Panc1 (cell line): ENCODE results near the gene RBM44. TPM values are rescaled to one million over a fixed set of nuclear protein-coding genes. Genes with fewer than 3 reads are reported as not detected.

Experiments used
- ATAC-seq: fragments of 200-7000 bp; cut with Tn5 transposase; 2 replicates; pipeline ENCODE4 v1.9.1; 2020; ENCODE audit warnings: mild to moderate bottlenecking, moderate library complexity
- BruUV-seq: library from RNA; stranded (reverse); fragments of 400-500 nt; replicated peaks from 2 replicates; lab custom pipeline; 2021; lab: Mats Ljungman, UMichigan
- CTCF ChIA-PET: fragments of 300-600 bp; sonication (Branson Sonifier 250); formaldehyde crosslinking; loops from one replicate; lab custom pipeline; 2022; ENCODE audit warnings: antibody characterized with exemption; lab: Charles Lee
- POLR2A ChIA-PET: fragments of 300-600 bp; sonication (Branson Sonifier 250); formaldehyde crosslinking; loops from one replicate; lab custom pipeline; 2022; ENCODE audit warnings: antibody characterized with exemption; lab: Charles Lee
- DNase-seq: peaks from one replicate; pipeline ENCODE4 v3.0.0-alpha.2; 2010; ENCODE audit warnings: low read depth, low spot score
- H3K27ac ChIP-seq: 2 replicates; pipeline ENCODE4 v1.5.1; 2011; ENCODE audit warnings: mild to moderate bottlenecking, low read length, inconsistent platforms
- H3K27me3 ChIP-seq: fragments of 200-500 bp; sonication (Bioruptor generic); 2 replicates; pipeline ENCODE4 v1.6.0; 2014; ENCODE audit warnings: low read length, inconsistent platforms; ENCODE audit not compliant: control insufficient read depth, insufficient read depth
- H3K36me3 ChIP-seq: fragments of 200-500 bp; sonication (Bioruptor generic); 2 replicates; pipeline ENCODE4 v1.5.1; 2014; ENCODE audit warnings: inconsistent platforms, mild to moderate bottlenecking, low read length, moderate library complexity; ENCODE audit not compliant: control insufficient read depth, insufficient read depth
- H3K4me1 ChIP-seq: 2 replicates; pipeline ENCODE4 v1.5.1; 2011; ENCODE audit warnings: inconsistent platforms, mild to moderate bottlenecking, low read length, moderate library complexity; ENCODE audit not compliant: control insufficient read depth, insufficient read depth
- H3K4me3 ChIP-seq, 2 experiments: 2 replicates each; pipeline ENCODE4 v1.5.1; 2011 to 2012; ENCODE audit warnings: low read depth in 2 of 2, low read length in 2 of 2, mild to moderate bottlenecking in 2 of 2, inconsistent platforms in 1 of 2, moderate library complexity in 1 of 2
- H3K9me3 ChIP-seq: fragments of 200-500 bp; sonication (Bioruptor generic); 2 replicates; pipeline ENCODE4 v1.5.1; 2014; ENCODE audit warnings: low read depth, mild to moderate bottlenecking, inconsistent platforms, low read length, moderate library complexity; ENCODE audit not compliant: control insufficient read depth, insufficient read depth
- CTCF ChIP-seq: fragments of 450-650 bp; IDR thresholded peaks from 2 replicates; pipeline ENCODE4 v1.5.1; 2017; ENCODE audit warnings: mild to moderate bottlenecking
- POLR2AphosphoS5 ChIP-seq: IDR thresholded peaks from 2 replicates; pipeline ENCODE4 v1.6.1; 2012; ENCODE audit warnings: mild to moderate bottlenecking, low read depth, low read length, moderate library complexity
- REST ChIP-seq, 2 experiments: IDR thresholded peaks; 2 replicates each; pipeline ENCODE4 v1.6.1; 2011 to 2012; ENCODE audit warnings: low read depth in 2 of 2, control low read depth in 1 of 2, low read length in 1 of 2, mild to moderate bottlenecking in 1 of 2, moderate library complexity in 1 of 2; ENCODE audit not compliant: insufficient read depth in 1 of 2
- SIN3A ChIP-seq: IDR thresholded peaks from 2 replicates; pipeline ENCODE4 v1.6.1; 2012; ENCODE audit warnings: low read depth, mild to moderate bottlenecking, low read length, moderate library complexity, borderline replicate concordance; ENCODE audit not compliant: insufficient read depth
- TCF7L2 ChIP-seq: IDR thresholded peaks from 2 replicates; pipeline ENCODE4 v1.6.1; 2011; ENCODE audit warnings: mild to moderate bottlenecking, low read depth, low read length, inconsistent platforms
- in situ Hi-C: cut with HindIII; loops from 2 replicates; pipeline ENCODE4 v1.10.0; 2016; ENCODE audit warnings: low sequenced_read_pairs, low pct_unique_long_range_greater_than_20kb
- intact Hi-C: fragments of 100-400 bp; cut with micrococcal nuclease; formaldehyde crosslinking; loops from one replicate; pipeline ENCODE4 v1.10.0; 2022; ENCODE audit not compliant: unreplicated experiment
- total RNA-seq: library from RNA; stranded (reverse); gene quantifications from one replicate; pipeline ENCODE4 v1.2.1, GENCODE V29; 2021; ENCODE audit not compliant: unreplicated experiment

Gene RBM44
- total RNA-seq, 1 experiment from 2014 or later, result 0.90 TPM

DNA sequence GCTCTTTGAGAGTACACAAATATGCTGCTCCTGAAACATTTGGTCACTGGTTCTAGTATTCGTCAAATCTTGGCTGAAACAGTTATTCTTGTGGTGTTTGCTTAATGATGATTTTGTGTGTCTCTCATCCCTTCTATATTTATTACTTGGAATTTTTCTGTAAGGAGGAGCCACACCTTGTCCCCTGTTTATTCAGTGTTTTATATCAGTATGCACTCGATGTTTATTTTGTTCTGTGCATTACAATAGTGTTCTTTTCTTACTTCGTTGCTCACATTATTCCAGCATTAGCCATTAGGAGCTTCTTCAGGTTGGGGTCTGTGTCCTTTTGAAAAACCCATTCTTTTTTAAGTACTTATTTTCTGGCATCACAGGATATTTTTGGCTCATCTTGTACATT is 55.7 kb downstream of the RBM44 start:
- Histone ChIP-seq H3K4me1 (no peaks in the 10 kb centered on the region), H3K9me3 (no peaks in the 10 kb centered on the region), H3K27ac (no peak overlapping the region), H3K36me3 (no peaks in the 10 kb centered on the region), H3K27me3 (no peaks in the 10 kb centered on the region), H3K4me3 (no peak overlapping the region)
- ATAC-seq (no peak), DNase-seq (no peak)
- BruUV-seq, result no TSS peak
- TF ChIP-seq REST (IDR thresholded peaks at IDR 0.05; ENCODE audit: insufficient read depth in 1 of 2, low read depth in 2 of 2, low read length in 1 of 2), result no peak
- no peak for TF ChIP-seq SIN3A
- TF ChIP-seq TCF7L2, result no peak
- no peak for TF ChIP-seq POLR2AphosphoS5
- POLR2A ChIA-PET, result no interaction called here
- CTCF ChIA-PET, result no interaction called here
- in situ Hi-C loops, result no loop called here
- intact Hi-C loops, result no loop called here

DNA sequence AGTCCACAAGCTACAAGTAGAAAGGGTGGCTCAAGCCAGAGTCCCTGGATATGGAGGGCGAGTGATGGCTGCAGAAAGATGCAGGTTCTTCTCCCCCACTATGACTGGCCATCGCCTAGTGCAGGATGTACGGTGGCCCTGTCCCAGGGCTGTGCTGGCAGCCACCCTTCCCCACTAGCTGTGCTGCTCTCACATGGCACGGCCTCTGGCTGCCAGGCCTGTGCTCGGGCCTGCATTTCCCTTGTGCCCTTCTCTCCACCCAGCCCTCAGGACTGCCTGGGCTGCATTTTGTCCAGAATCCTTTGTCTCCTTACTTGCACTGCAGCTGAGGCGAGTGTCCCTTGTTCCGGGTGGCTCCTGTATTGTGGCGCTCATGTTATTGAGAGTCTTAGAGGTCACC is 59.2 kb downstream of the RBM44 start:
- H3K36me3 ChIP-seq, result no peaks in the 10 kb centered on the region
- DNase-seq, result no peak
- no TSS peak for BruUV-seq
- peaks cover 27% of the 10 kb centered on the region for H3K4me1 ChIP-seq
- H3K27me3 ChIP-seq, result no peaks in the 10 kb centered on the region; the same call in 1 of the 2 replicates
- ChIA-PET POLR2A (no interaction called here), CTCF (interaction anchor here (1.1 kb wide), 1 partner anchor 248 kb away, joined by 3 read pairs; no protein-coding TSS in a partner anchor)
- H3K27ac ChIP-seq, result no peak overlapping the region
- H3K9me3 ChIP-seq, result no peaks in the 10 kb centered on the region
- in situ Hi-C loops (no loop called here), intact Hi-C loops (no loop called here)
- TF ChIP-seq CTCF (no peak), SIN3A (no peak), TCF7L2 (no peak), POLR2AphosphoS5 (no peak), REST (IDR thresholded peaks at IDR 0.05; ENCODE audit: insufficient read depth in 1 of 2, low read depth in 2 of 2, low read length in 1 of 2) (no peak)
- ATAC-seq, result no peak
- no peak overlapping the region for H3K4me3 ChIP-seq
